ENCODE results near the gene NDUFS5. TPM values are rescaled to one million over a fixed set of nuclear protein-coding genes. Genes with fewer than 3 reads are reported as not detected.

NDUFS5 gene
- total RNA-seq, 1 donor from 2014 or later, result 212 TPM

DNA sequence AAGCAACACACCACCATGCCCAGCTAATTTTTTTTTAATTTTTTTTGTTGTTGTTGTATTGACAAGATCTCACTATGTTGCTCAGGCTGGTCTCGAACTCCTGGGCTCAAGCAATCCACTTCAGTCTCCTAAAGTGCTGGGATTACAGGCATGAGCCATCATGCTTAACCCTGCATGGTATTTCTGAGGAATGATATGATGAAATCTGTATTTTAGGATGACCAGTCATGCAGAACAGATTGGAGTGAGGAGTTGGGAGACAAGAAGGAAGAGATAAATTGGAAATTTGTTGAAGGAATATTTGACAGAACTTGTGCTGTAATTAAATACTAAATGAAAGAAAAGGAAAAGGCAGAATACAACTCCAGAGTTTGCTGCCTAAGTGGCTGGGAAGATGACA lies 4.7 kb upstream of the NDUFS5 start:
- H3K9me3 Mint-ChIP-seq, result no peaks in the 10 kb centered on the region
- H3K27me3 Mint-ChIP-seq, result no peaks in the 10 kb centered on the region
- no peak overlapping the region for H3K27ac Mint-ChIP-seq
- no peak overlapping the region for H3K4me3 Mint-ChIP-seq
- DNase-seq (ENCODE audit: extremely low spot score, unreplicated experiment), result no peak
- TF ChIP-seq CTCF (conservative IDR thresholded peaks at IDR 0.05), result no peak
- H3K4me1 Mint-ChIP-seq (ENCODE audit: unreplicated experiment), result peaks cover 8% of the 10 kb centered on the region
- H3K36me3 Mint-ChIP-seq, result no peaks in the 10 kb centered on the region

GRCh38 chr1:39023140-39023539 lies 3.0 kb upstream of the NDUFS5 start:
- H3K4me3 Mint-ChIP-seq, result no peak overlapping the region

GRCh38 chr1:39026866-39027507 lies 837 bp downstream of the NDUFS5 start:
- no peaks in the 10 kb centered on the region for H3K27me3 Mint-ChIP-seq
- H3K4me1 Mint-ChIP-seq (ENCODE audit: unreplicated experiment), result peaks cover 8% of the 10 kb centered on the region
- H3K9me3 Mint-ChIP-seq, result no peaks in the 10 kb centered on the region
- H3K4me3 Mint-ChIP-seq, result peak overlapping the region; percentile 96
- no peak for DNase-seq (ENCODE audit: extremely low spot score, unreplicated experiment)
- peaks cover 14% of the 10 kb centered on the region for H3K36me3 Mint-ChIP-seq
- no peak for TF ChIP-seq CTCF (conservative IDR thresholded peaks at IDR 0.05)
- H3K27ac Mint-ChIP-seq, result peak overlapping the region; percentile 95

More at GRCh38 chr1:39023140-39023539, 3.0 kb upstream of the NDUFS5 start:
- Mint-ChIP-seq H3K27ac (no peak overlapping the region), H3K4me1 (ENCODE audit: unreplicated experiment) (peaks cover 8% of the 10 kb centered on the region), H3K36me3 (no peaks in the 10 kb centered on the region), H3K9me3 (no peaks in the 10 kb centered on the region), H3K27me3 (no peaks in the 10 kb centered on the region)
- TF ChIP-seq CTCF (conservative IDR thresholded peaks at IDR 0.05), result no peak
- no peak for DNase-seq (ENCODE audit: extremely low spot score, unreplicated experiment)

DNA sequence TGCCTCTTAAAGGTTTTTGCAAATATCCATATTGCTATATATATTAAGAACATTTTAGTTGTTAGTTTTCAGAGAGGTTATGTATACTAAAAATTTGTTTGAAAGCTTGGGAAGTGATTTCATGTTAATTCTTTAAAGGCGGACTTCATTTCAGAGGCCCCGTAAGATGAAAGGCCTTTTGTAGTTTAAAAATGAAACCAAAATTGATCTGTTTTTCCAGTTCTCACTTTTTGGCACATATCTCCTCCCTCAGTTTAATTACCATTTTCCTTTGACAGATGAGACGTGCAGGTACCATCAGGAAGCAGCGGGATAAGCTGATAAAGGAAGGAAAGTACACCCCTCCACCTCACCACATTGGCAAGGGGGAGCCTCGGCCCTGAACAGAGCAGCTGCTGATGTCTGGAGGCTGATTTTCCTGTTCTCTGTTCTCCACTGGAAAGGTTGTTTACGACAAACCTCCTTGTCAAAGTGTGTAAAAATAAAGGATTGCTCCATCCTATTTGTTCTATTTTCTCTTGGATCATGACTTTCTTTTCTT lies 8.0 kb downstream of the NDUFS5 start:
- Mint-ChIP-seq H3K4me1 (ENCODE audit: unreplicated experiment) (no peaks in the 10 kb centered on the region), H3K36me3 (peaks cover 30% of the 10 kb centered on the region), H3K27ac (no peak overlapping the region), H3K9me3 (no peaks in the 10 kb centered on the region), H3K27me3 (no peaks in the 10 kb centered on the region), H3K4me3 (no peak overlapping the region)
- no peak for DNase-seq (ENCODE audit: extremely low spot score, unreplicated experiment)
- no peak for TF ChIP-seq CTCF (conservative IDR thresholded peaks at IDR 0.05)

- no peaks in the 10 kb centered on the region for H3K27me3 Mint-ChIP-seq
- H3K27ac Mint-ChIP-seq, result no peak overlapping the region
- no peaks in the 10 kb centered on the region for H3K9me3 Mint-ChIP-seq
- H3K36me3 Mint-ChIP-seq, result peaks cover 26% of the 10 kb centered on the region
- no peak for DNase-seq (ENCODE audit: extremely low spot score, unreplicated experiment)
- TF ChIP-seq CTCF (conservative IDR thresholded peaks at IDR 0.05), result no peak
- H3K4me1 Mint-ChIP-seq (ENCODE audit: unreplicated experiment), result no peaks in the 10 kb centered on the region
- no peak overlapping the region for H3K4me3 Mint-ChIP-seq
These were observed 10.5 kb downstream of the NDUFS5 start for GRCh38 chr1:39036678-39037077.
